ENCODE results near the gene GP1BA.

The GP1BA gene

GRCh38 chr17:4934173-4934979 is 2.3 kb downstream of the GP1BA start:
- Histone ChIP-seq H3K36me3 (ENCODE audit: insufficient read depth, insufficient read length, low read length) (peaks cover 57% of the 10 kb centered on the region), H3K9ac (ENCODE audit: insufficient read length, low read depth) (no peak overlapping the region), H3K4me3 (ENCODE audit: insufficient read length, low read depth) (no peak overlapping the region), H3K27me3 (ENCODE audit: insufficient read depth, insufficient read length) (no peaks in the 10 kb centered on the region), H3K4me1 (ENCODE audit: insufficient read depth, insufficient read length) (peaks cover 10% of the 10 kb centered on the region), H3K9me3 (ENCODE audit: insufficient read depth, low read length) (no peaks in the 10 kb centered on the region)
- DNase-seq (ENCODE audit: low read depth, low spot score): no peak
- TF ChIP-seq ZNF274 (IDR thresholded peaks at IDR 0.05; ENCODE audit: low read depth, low read length) (no peak), YY1 (IDR thresholded peaks at IDR 0.05; ENCODE audit: insufficient read depth, insufficient read length) (no peak), SUZ12 (IDR thresholded peaks at IDR 0.05; ENCODE audit: extremely low read depth, insufficient read depth, insufficient read length) (no peak)

- peaks cover 53% of the 10 kb centered on the region for H3K36me3 ChIP-seq (ENCODE audit: insufficient read depth, insufficient read length, low read length)
- peaks cover 10% of the 10 kb centered on the region for H3K4me1 ChIP-seq (ENCODE audit: insufficient read depth, insufficient read length)
- TF ChIP-seq ZNF274 (IDR thresholded peaks at IDR 0.05; ENCODE audit: low read depth, low read length): no peak
- TF ChIP-seq YY1 (IDR thresholded peaks at IDR 0.05; ENCODE audit: insufficient read depth, insufficient read length): no peak
- TF ChIP-seq SUZ12 (IDR thresholded peaks at IDR 0.05; ENCODE audit: extremely low read depth, insufficient read depth, insufficient read length): no peak
- no peaks in the 10 kb centered on the region for H3K9me3 ChIP-seq (ENCODE audit: insufficient read depth, low read length)
- H3K27me3 ChIP-seq (ENCODE audit: insufficient read depth, insufficient read length): no peaks in the 10 kb centered on the region
- DNase-seq (ENCODE audit: low read depth, low spot score): no peak
- no peak overlapping the region for H3K4me3 ChIP-seq (ENCODE audit: insufficient read length, low read depth)
- no peak overlapping the region for H3K9ac ChIP-seq (ENCODE audit: insufficient read length, low read depth)
Measured at GRCh38 chr17:4935650-4936049, 3.6 kb downstream of the GP1BA start.

GRCh38 chr17:4936436-4936835 is 4.4 kb downstream of the GP1BA start:
- H3K9me3 ChIP-seq (ENCODE audit: insufficient read depth, low read length): no peaks in the 10 kb centered on the region
- H3K9ac ChIP-seq (ENCODE audit: insufficient read length, low read depth): no peak overlapping the region
- no peak for DNase-seq (ENCODE audit: low read depth, low spot score)
- H3K4me1 ChIP-seq (ENCODE audit: insufficient read depth, insufficient read length): peaks cover 10% of the 10 kb centered on the region
- no peak overlapping the region for H3K4me3 ChIP-seq (ENCODE audit: insufficient read length, low read depth)
- no peak for TF ChIP-seq YY1 (IDR thresholded peaks at IDR 0.05; ENCODE audit: insufficient read depth, insufficient read length)
- TF ChIP-seq SUZ12 (IDR thresholded peaks at IDR 0.05; ENCODE audit: extremely low read depth, insufficient read depth, insufficient read length): no peak
- peaks cover 48% of the 10 kb centered on the region for H3K36me3 ChIP-seq (ENCODE audit: insufficient read depth, insufficient read length, low read length)
- H3K27me3 ChIP-seq (ENCODE audit: insufficient read depth, insufficient read length): no peaks in the 10 kb centered on the region

GRCh38 chr17:4937553-4937952 is 5.5 kb downstream of the GP1BA start:
- peaks cover 10% of the 10 kb centered on the region for H3K4me1 ChIP-seq (ENCODE audit: insufficient read depth, insufficient read length)
- peaks cover 55% of the 10 kb centered on the region for H3K36me3 ChIP-seq (ENCODE audit: insufficient read depth, insufficient read length, low read length)
- TF ChIP-seq ZNF274 (IDR thresholded peaks at IDR 0.05; ENCODE audit: low read depth, low read length): no peak
- TF ChIP-seq SUZ12 (IDR thresholded peaks at IDR 0.05; ENCODE audit: extremely low read depth, insufficient read depth, insufficient read length): no peak
- no peak for TF ChIP-seq YY1 (IDR thresholded peaks at IDR 0.05; ENCODE audit: insufficient read depth, insufficient read length)
- no peak for DNase-seq (ENCODE audit: low read depth, low spot score)
- no peaks in the 10 kb centered on the region for H3K27me3 ChIP-seq (ENCODE audit: insufficient read depth, insufficient read length)
- no peak overlapping the region for H3K9ac ChIP-seq (ENCODE audit: insufficient read length, low read depth)
- no peak overlapping the region for H3K4me3 ChIP-seq (ENCODE audit: insufficient read length, low read depth)
- H3K9me3 ChIP-seq (ENCODE audit: insufficient read depth, low read length): no peaks in the 10 kb centered on the region

GRCh38 chr17:4938069-4938491 is 6.0 kb downstream of the GP1BA start:
- Histone ChIP-seq H3K27me3 (ENCODE audit: insufficient read depth, insufficient read length) (no peaks in the 10 kb centered on the region), H3K4me1 (ENCODE audit: insufficient read depth, insufficient read length) (peaks cover 10% of the 10 kb centered on the region), H3K9me3 (ENCODE audit: insufficient read depth, low read length) (no peaks in the 10 kb centered on the region), H3K9ac (ENCODE audit: insufficient read length, low read depth) (peak overlapping the region; percentile 99), H3K36me3 (ENCODE audit: insufficient read depth, insufficient read length, low read length) (peaks cover 57% of the 10 kb centered on the region), H3K4me3 (ENCODE audit: insufficient read length, low read depth) (no peak overlapping the region)
- TF ChIP-seq YY1 (IDR thresholded peaks at IDR 0.05; ENCODE audit: insufficient read depth, insufficient read length) (no peak), SUZ12 (IDR thresholded peaks at IDR 0.05; ENCODE audit: extremely low read depth, insufficient read depth, insufficient read length) (no peak), ZNF274 (IDR thresholded peaks at IDR 0.05; ENCODE audit: low read depth, low read length) (no peak)
- no peak for DNase-seq (ENCODE audit: low read depth, low spot score)

GRCh38 chr17:4938688-4939545 is 6.8 kb downstream of the GP1BA start:
- no peaks in the 10 kb centered on the region for H3K27me3 ChIP-seq (ENCODE audit: insufficient read depth, insufficient read length)
- TF ChIP-seq YY1 (IDR thresholded peaks at IDR 0.05; ENCODE audit: insufficient read depth, insufficient read length) (no peak), SUZ12 (IDR thresholded peaks at IDR 0.05; ENCODE audit: extremely low read depth, insufficient read depth, insufficient read length) (no peak), ZNF274 (IDR thresholded peaks at IDR 0.05; ENCODE audit: low read depth, low read length) (no peak)
- H3K4me1 ChIP-seq (ENCODE audit: insufficient read depth, insufficient read length): peaks cover 10% of the 10 kb centered on the region
- DNase-seq (ENCODE audit: low read depth, low spot score): no peak
- H3K4me3 ChIP-seq (ENCODE audit: insufficient read length, low read depth): peak overlapping the region; percentile 91
- H3K9me3 ChIP-seq (ENCODE audit: insufficient read depth, low read length): no peaks in the 10 kb centered on the region
- peak overlapping the region; percentile 99 for H3K9ac ChIP-seq (ENCODE audit: insufficient read length, low read depth)
- H3K36me3 ChIP-seq (ENCODE audit: insufficient read depth, insufficient read length, low read length): peaks cover 65% of the 10 kb centered on the region

GRCh38 chr17:4939546-4939795 is 7.4 kb downstream of the GP1BA start:
- no peak for DNase-seq (ENCODE audit: low read depth, low spot score)
- Histone ChIP-seq H3K9ac (ENCODE audit: insufficient read length, low read depth) (peak overlapping the region; percentile 99), H3K9me3 (ENCODE audit: insufficient read depth, low read length) (no peaks in the 10 kb centered on the region), H3K4me3 (ENCODE audit: insufficient read length, low read depth) (peak overlapping the region; percentile 91), H3K4me1 (ENCODE audit: insufficient read depth, insufficient read length) (peaks cover 6% of the 10 kb centered on the region), H3K27me3 (ENCODE audit: insufficient read depth, insufficient read length) (no peaks in the 10 kb centered on the region), H3K36me3 (ENCODE audit: insufficient read depth, insufficient read length, low read length) (peaks cover 71% of the 10 kb centered on the region)
- TF ChIP-seq SUZ12 (IDR thresholded peaks at IDR 0.05; ENCODE audit: extremely low read depth, insufficient read depth, insufficient read length) (no peak), YY1 (IDR thresholded peaks at IDR 0.05; ENCODE audit: insufficient read depth, insufficient read length) (no peak), ZNF274 (IDR thresholded peaks at IDR 0.05; ENCODE audit: low read depth, low read length) (no peak)

All from NT2/D1 (cell line).